IMR-90 (cell line): ENCODE data around the gene LILRB1.

Experiments used
- MAFK ChIP-seq: IDR thresholded peaks from 2 replicates; pipeline ENCODE4 v1.6.1; 2012; ENCODE audit warnings: low read depth, low read length, improper control_type of control experiment
- MXI1 ChIP-seq: IDR thresholded peaks from 2 replicates; pipeline ENCODE4 v1.6.1; 2012; ENCODE audit warnings: low read depth, mild to moderate bottlenecking, low read length, moderate library complexity, borderline replicate concordance
- POLR2A ChIP-seq: IDR thresholded peaks from 2 replicates; pipeline ENCODE4 v1.6.1; 2012; ENCODE audit warnings: mild to moderate bottlenecking, low read depth, low read length
- RCOR1 ChIP-seq: IDR thresholded peaks from 2 replicates; pipeline ENCODE4 v1.6.1; 2012; ENCODE audit warnings: mild to moderate bottlenecking, low read length, improper control_type of control experiment; ENCODE audit not compliant: insufficient replicate concordance
- RFX5 ChIP-seq: IDR thresholded peaks from 2 replicates; pipeline ENCODE4 v1.8.0; 2012; ENCODE audit warnings: low read depth, mild to moderate bottlenecking, low read length, moderate library complexity
- TF ChIP-seq, protein P1 (sequence below): conservative IDR thresholded peaks from 2 replicates; pipeline ENCODE4 v1.5.1; 2012; ENCODE audit warnings: mild to moderate bottlenecking, low read depth, low read length, improper control_type of control experiment

DNA sequence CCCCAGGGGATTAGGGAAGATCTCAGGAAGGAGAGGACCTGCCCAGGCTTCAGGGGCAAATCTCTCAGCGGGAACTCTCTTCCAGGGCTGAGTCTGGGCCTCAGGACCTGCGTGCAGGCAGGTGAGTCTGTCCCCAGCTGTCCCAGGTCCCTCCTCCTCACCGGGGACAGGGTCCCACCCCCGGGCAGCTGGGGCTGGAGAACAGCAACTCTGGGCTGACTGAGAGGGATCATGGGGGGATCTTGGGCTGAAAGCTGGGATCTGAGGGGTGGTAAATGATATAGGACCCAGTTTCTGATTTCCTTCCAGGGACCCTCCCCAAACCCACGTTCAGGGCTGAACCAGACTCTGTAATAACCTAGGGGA lies 22.5 kb upstream of the LILRB1 start:
- TF ChIP-seq RCOR1 (no peak), POLR2A (no peak), RFX5 (no peak), MXI1 (no peak), MAFK (no peak)
- TF ChIP-seq, protein P1, sequence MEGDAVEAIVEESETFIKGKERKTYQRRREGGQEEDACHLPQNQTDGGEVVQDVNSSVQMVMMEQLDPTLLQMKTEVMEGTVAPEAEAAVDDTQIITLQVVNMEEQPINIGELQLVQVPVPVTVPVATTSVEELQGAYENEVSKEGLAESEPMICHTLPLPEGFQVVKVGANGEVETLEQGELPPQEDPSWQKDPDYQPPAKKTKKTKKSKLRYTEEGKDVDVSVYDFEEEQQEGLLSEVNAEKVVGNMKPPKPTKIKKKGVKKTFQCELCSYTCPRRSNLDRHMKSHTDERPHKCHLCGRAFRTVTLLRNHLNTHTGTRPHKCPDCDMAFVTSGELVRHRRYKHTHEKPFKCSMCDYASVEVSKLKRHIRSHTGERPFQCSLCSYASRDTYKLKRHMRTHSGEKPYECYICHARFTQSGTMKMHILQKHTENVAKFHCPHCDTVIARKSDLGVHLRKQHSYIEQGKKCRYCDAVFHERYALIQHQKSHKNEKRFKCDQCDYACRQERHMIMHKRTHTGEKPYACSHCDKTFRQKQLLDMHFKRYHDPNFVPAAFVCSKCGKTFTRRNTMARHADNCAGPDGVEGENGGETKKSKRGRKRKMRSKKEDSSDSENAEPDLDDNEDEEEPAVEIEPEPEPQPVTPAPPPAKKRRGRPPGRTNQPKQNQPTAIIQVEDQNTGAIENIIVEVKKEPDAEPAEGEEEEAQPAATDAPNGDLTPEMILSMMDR: no peak
